Prostate gland (tissue), 2 donors: Measurements from ENCODE around the gene RIBC1. TPM values are rescaled to one million over a fixed set of nuclear protein-coding genes. Genes with fewer than 3 reads are reported as not detected.

Experiments
- DNase-seq: peaks from one replicate; pipeline ENCODE4 v3.0.0-alpha.2; 2019; ENCODE audit warnings: low spot score
- H3K27ac ChIP-seq, 2 donors: fragments of 200-600 bp; sonication (generic); 2 replicates each; pipeline ENCODE4 v1.5.1; 2017 to 2019
- H3K27me3 ChIP-seq: fragments of 200-600 bp; sonication (generic); replicated peaks from 2 replicates; pipeline ENCODE4 v1.5.1; 2019; ENCODE audit not compliant: insufficient read depth
- H3K36me3 ChIP-seq, 2 donors: fragments of 200-600 bp; sonication (generic); 1 replicate in 1 of 2; 2 replicates in 1 of 2; pipeline versions ENCODE4 v1.5.1 to v1.8.1; 2017 to 2019
- H3K4me1 ChIP-seq: fragments of 200-600 bp; sonication (generic); replicated peaks from 2 replicates; pipeline ENCODE4 v1.5.1; 2019
- H3K4me3 ChIP-seq, 2 donors: fragments of 200-600 bp; sonication (generic); 2 replicates each; pipeline ENCODE4 v1.5.1; 2017 to 2019
- H3K9me3 ChIP-seq: fragments of 200-600 bp; sonication (generic); 2 replicates; pipeline ENCODE4 v1.5.1; 2017
- POLR2A ChIP-seq: fragments of 450-650 bp; IDR thresholded peaks from one replicate; pipeline ENCODE4 v1.6.1; 2016; ENCODE audit warnings: antibody characterized with exemption, mild to moderate bottlenecking
- POLR2AphosphoS5 ChIP-seq: sonication (generic); formaldehyde crosslinking; IDR thresholded peaks from one replicate; pipeline ENCODE4 v1.6.1; 2017; ENCODE audit warnings: antibody characterized with exemption
- WGBS: methylation state at CpG from one replicate; pipeline ENCODE4 v1.1.5; 2018; 5-methylcytosine and 5-hydroxymethylcytosine counted together
- intact Hi-C: fragments of 100-400 bp; cut with DNase I; formaldehyde crosslinking; loops from one replicate; pipeline ENCODE4 v1.14.2; 2022
- microRNA-seq: library from miRNA; unstranded; fragments of <30 nt; microRNA quantifications from one replicate; pipeline ENCODE4, GENCODE V29; 2016
- small RNA-seq, 2 donors: library from RNA; depleted of rRNA; stranded (forward); fragments of <200 nt; gene quantifications; one replicate each; pipeline ENCODE3, GENCODE V24; 2016
- total RNA-seq, 2 donors: library from RNA; depleted of rRNA; stranded (reverse); fragments of >200 nt; gene quantifications; one replicate each; pipeline ENCODE4 v1.1.0, GENCODE V29; 2016
- TF ChIP-seq, protein P1 (sequence below), 4 experiments: fragments of 200-600 bp in 2 of 4; fragments of 450-650 bp in 2 of 4; sonication (generic) in 2 of 4; IDR thresholded peaks; 1 replicate in 3 of 4; 2 replicates in 1 of 4; pipeline ENCODE4 v1.5.1; 2016 to 2019; ENCODE audit warnings: antibody characterized with exemption in 4 of 4, mild to moderate bottlenecking in 2 of 4, moderate library complexity in 2 of 4

Gene RIBC1
- total RNA-seq, 2 donors from 2014 or later: 3.0 to 5.4 TPM

- H3K9me3 ChIP-seq: no peaks in the 10 kb centered on the region
- intact Hi-C loops: no loop called here
- no peaks in the 10 kb centered on the region for H3K4me1 ChIP-seq
- WGBS: 86% methylated on average over 5 of the region's 5 CpGs
- no peak overlapping the region for H3K4me3 ChIP-seq
- DNase-seq: no peak
- no peaks in the 10 kb centered on the region for H3K27me3 ChIP-seq
- H3K27ac ChIP-seq: no peak overlapping the region
- TF ChIP-seq, protein P1, sequence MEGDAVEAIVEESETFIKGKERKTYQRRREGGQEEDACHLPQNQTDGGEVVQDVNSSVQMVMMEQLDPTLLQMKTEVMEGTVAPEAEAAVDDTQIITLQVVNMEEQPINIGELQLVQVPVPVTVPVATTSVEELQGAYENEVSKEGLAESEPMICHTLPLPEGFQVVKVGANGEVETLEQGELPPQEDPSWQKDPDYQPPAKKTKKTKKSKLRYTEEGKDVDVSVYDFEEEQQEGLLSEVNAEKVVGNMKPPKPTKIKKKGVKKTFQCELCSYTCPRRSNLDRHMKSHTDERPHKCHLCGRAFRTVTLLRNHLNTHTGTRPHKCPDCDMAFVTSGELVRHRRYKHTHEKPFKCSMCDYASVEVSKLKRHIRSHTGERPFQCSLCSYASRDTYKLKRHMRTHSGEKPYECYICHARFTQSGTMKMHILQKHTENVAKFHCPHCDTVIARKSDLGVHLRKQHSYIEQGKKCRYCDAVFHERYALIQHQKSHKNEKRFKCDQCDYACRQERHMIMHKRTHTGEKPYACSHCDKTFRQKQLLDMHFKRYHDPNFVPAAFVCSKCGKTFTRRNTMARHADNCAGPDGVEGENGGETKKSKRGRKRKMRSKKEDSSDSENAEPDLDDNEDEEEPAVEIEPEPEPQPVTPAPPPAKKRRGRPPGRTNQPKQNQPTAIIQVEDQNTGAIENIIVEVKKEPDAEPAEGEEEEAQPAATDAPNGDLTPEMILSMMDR (IDR thresholded peaks at IDR 0.05): no peak
- no peak for TF ChIP-seq POLR2AphosphoS5
- TF ChIP-seq POLR2A: no peak
- H3K36me3 ChIP-seq: no peaks in the 10 kb centered on the region
Observed at GRCh38 chrX:53479301-53479700, 56.6 kb downstream of the RIBC1 start.

Small RNAs within 50 kb of the gene (microRNA-seq; reads per million reads assigned to microRNA genes)
- not detected for gene MIR6857

Small RNAs within 50 kb of the gene (small RNA-seq; reads per million reads assigned to genes)
- gene MIR6857: 0 to 0.09 reads per million in 2 donors
- 0 to 0.10 reads per million in 2 donors for gene VTRNA3-1P

Other genes with a start within 250 kb of the RIBC1 start
- 100 to 1,000 TPM in 1 of 2 donors, 10 to 100 TPM in 1; 99.4 to 102 TPM for gene KDM5C, start 197.7 kb upstream of the RIBC1 start, total RNA-seq
- gene IQSEC2, start 141.3 kb upstream of the RIBC1 start, total RNA-seq: 10 to 100 TPM; 19.8 to 38.7 TPM
- 10 to 100 TPM; 31.1 to 35.4 TPM for gene SMC1A, start 219 bp upstream of the RIBC1 start, total RNA-seq
- 10 to 100 TPM; 70.6 to 83.4 TPM for gene HSD17B10, start 11.5 kb downstream of the RIBC1 start, total RNA-seq